ENCODE data around the gene TECPR2.

DNA sequence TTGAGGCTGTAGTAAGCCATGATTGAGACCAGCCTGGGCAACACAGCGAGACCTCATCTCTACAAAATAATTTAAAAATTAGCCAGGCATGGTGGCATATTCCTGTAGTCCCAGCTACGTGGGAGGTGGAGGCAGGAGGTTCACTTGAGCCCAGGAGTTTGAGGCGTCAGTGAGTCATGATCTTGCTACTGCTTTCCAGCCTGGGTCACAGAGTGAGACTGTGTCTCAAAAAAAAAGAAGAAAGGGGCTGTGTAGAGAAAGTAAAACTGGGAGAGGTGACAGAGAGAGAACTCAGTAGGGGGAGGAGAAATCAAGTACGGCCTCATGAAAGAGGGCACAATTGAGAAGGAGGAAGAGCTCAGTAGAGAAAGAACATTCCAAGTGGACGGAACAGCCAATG lies 12.4 kb downstream of the TECPR2 start:
- TF ChIP-seq, protein P1, sequence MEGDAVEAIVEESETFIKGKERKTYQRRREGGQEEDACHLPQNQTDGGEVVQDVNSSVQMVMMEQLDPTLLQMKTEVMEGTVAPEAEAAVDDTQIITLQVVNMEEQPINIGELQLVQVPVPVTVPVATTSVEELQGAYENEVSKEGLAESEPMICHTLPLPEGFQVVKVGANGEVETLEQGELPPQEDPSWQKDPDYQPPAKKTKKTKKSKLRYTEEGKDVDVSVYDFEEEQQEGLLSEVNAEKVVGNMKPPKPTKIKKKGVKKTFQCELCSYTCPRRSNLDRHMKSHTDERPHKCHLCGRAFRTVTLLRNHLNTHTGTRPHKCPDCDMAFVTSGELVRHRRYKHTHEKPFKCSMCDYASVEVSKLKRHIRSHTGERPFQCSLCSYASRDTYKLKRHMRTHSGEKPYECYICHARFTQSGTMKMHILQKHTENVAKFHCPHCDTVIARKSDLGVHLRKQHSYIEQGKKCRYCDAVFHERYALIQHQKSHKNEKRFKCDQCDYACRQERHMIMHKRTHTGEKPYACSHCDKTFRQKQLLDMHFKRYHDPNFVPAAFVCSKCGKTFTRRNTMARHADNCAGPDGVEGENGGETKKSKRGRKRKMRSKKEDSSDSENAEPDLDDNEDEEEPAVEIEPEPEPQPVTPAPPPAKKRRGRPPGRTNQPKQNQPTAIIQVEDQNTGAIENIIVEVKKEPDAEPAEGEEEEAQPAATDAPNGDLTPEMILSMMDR (IDR thresholded peaks at IDR 0.05 in 2 of 3, conservative IDR thresholded peaks at IDR 0.05 in 1 of 3; ENCODE audit: borderline replicate concordance in 1 of 3, insufficient read depth in 1 of 3, low read depth in 2 of 3, low read length in 2 of 3), result no peak
- no peak for TF ChIP-seq EZH2phosphoT487 (IDR thresholded peaks at IDR 0.05; ENCODE audit: borderline replicate concordance)
- no peak for TF ChIP-seq FOSL1 (IDR thresholded peaks at IDR 0.05; ENCODE audit: low read depth)
- TF ChIP-seq, protein P2, sequence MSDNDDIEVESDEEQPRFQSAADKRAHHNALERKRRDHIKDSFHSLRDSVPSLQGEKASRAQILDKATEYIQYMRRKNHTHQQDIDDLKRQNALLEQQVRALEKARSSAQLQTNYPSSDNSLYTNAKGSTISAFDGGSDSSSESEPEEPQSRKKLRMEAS (IDR thresholded peaks at IDR 0.05), result no peak
- no peak for TF ChIP-seq EZH2 (IDR thresholded peaks at IDR 0.05)
- TF ChIP-seq JUND (IDR thresholded peaks at IDR 0.05), result no peak
- TF ChIP-seq POLR2AphosphoS5 (IDR thresholded peaks at IDR 0.05; ENCODE audit: low read depth, low read length), result no peak
- no peak for TF ChIP-seq POLR2A (IDR thresholded peaks at IDR 0.05; ENCODE audit: borderline replicate concordance, extremely low read depth, insufficient read depth, insufficient read length)
- no peak for TF ChIP-seq EGR1 (IDR thresholded peaks at IDR 0.05; ENCODE audit: low read depth)
- TF ChIP-seq YY1 (IDR thresholded peaks at IDR 0.05; ENCODE audit: extremely low read depth, insufficient replicate concordance, low read depth, low read length), result no peak
- no peak for TF ChIP-seq SRF (IDR thresholded peaks at IDR 0.05; ENCODE audit: low read depth)
- TF ChIP-seq SIN3A (IDR thresholded peaks at IDR 0.05; ENCODE audit: low read depth), result no peak
- TF ChIP-seq, protein P3, sequence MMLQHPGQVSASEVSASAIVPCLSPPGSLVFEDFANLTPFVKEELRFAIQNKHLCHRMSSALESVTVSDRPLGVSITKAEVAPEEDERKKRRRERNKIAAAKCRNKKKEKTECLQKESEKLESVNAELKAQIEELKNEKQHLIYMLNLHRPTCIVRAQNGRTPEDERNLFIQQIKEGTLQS (IDR thresholded peaks at IDR 0.05), result no peak
